Left lung (tissue), 10 donors: ENCODE data around the gene STIM1. TPM values are rescaled to one million over a fixed set of nuclear protein-coding genes. Genes with fewer than 3 reads are reported as not detected.

Experiments
- ATAC-seq: fragments of 200-7000 bp; cut with Tn5 transposase; one replicate; pipeline ENCODE4 v1.9.1; 2020; ENCODE audit warnings: moderate library complexity
- DNase-seq, 4 donors: peaks; one replicate each; pipeline ENCODE4 v3.0.0-alpha.2; 2013 to 2020
- H3K27ac ChIP-seq, 2 donors: fragments of 200-600 bp; sonication (generic) in 1 of 2; one replicate each; pipeline versions ENCODE4 v1.5.0 to v1.8.0; 2020 to 2021
- H3K27me3 ChIP-seq, 2 donors: fragments of 200-600 bp; sonication (generic) in 1 of 2; one replicate each; pipeline versions ENCODE4 v1.5.0 to v1.8.0; 2020 to 2021
- H3K36me3 ChIP-seq, 2 donors: fragments of 200-600 bp; sonication (generic) in 1 of 2; one replicate each; pipeline versions ENCODE4 v1.5.0 to v1.8.0; 2020 to 2021
- H3K4me1 ChIP-seq, 2 donors: fragments of 200-600 bp; one replicate each; pipeline ENCODE4 v1.8.0; 2021
- H3K4me3 ChIP-seq, 2 donors: fragments of 200-600 bp; sonication (generic) in 1 of 2; one replicate each; pipeline versions ENCODE4 v1.5.0 to v1.8.0; 2020 to 2021; ENCODE audit warnings: mild to moderate bottlenecking in 1 of 2
- H3K9me3 ChIP-seq, 2 donors: fragments of 200-600 bp; sonication (generic) in 1 of 2; one replicate each; pipeline versions ENCODE4 v1.5.0 to v1.8.0; 2020 to 2021
- intact Hi-C, 2 donors: fragments of 100-400 bp; cut with DNase I; formaldehyde crosslinking; loops; one replicate each; pipeline versions ENCODE4 v1.11.2 to v1.14.2; 2022
- polyA plus RNA-seq, 6 donors: library from polyadenylated mRNA; unstranded; fragments of 120-200 nt; gene quantifications; one replicate each; pipeline ENCODE4 v1.2.1, GENCODE V29; 2013; ENCODE audit not compliant: insufficient read length in 6 of 6
- total RNA-seq, 2 donors: library from RNA; stranded (reverse); fragmentation: NEBNext Ultra II Directional; extraction: Animal tissue kit (Norgen Biotek cat#: 25700); gene quantifications; one replicate each; pipeline ENCODE4 v1.2.1, GENCODE V29; 2021
- TF ChIP-seq, protein P1 (sequence below), 2 donors: fragments of 200-600 bp; sonication (generic) in 1 of 2; IDR thresholded peaks; one replicate each; pipeline versions ENCODE4 v1.5.0 to v1.8.0; 2021; ENCODE audit warnings: antibody characterized with exemption in 2 of 2
- donor health status: DM: no; HTN: yes; CAD: no.
- donor health status: DM: no; HTN: no; CAD: no.

The STIM1 gene
- total and polyA plus RNA-seq, 8 donors: 38.9 to 56.0 (median 49.8) TPM

GRCh38 chr11:3936517-3936916 is 81.1 kb downstream of the STIM1 start:
- intact Hi-C loops: no loop called here
- Histone ChIP-seq H3K27ac (no peak overlapping the region), H3K4me3 (no peak overlapping the region), H3K36me3 (no peaks in the 10 kb centered on the region), H3K4me1 (peaks cover 0 to 35% of the 10 kb centered on the region in 2 donors), H3K27me3 (no peaks in the 10 kb centered on the region), H3K9me3 (no peaks in the 10 kb centered on the region)
- TF ChIP-seq, protein P1, sequence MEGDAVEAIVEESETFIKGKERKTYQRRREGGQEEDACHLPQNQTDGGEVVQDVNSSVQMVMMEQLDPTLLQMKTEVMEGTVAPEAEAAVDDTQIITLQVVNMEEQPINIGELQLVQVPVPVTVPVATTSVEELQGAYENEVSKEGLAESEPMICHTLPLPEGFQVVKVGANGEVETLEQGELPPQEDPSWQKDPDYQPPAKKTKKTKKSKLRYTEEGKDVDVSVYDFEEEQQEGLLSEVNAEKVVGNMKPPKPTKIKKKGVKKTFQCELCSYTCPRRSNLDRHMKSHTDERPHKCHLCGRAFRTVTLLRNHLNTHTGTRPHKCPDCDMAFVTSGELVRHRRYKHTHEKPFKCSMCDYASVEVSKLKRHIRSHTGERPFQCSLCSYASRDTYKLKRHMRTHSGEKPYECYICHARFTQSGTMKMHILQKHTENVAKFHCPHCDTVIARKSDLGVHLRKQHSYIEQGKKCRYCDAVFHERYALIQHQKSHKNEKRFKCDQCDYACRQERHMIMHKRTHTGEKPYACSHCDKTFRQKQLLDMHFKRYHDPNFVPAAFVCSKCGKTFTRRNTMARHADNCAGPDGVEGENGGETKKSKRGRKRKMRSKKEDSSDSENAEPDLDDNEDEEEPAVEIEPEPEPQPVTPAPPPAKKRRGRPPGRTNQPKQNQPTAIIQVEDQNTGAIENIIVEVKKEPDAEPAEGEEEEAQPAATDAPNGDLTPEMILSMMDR (IDR thresholded peaks at IDR 0.05): no peak
- DNase-seq: no peak
- ATAC-seq: no peak

GRCh38 chr11:3939211-3939610 is 83.7 kb downstream of the STIM1 start:
- TF ChIP-seq, protein P1 (IDR thresholded peaks at IDR 0.05): no peak
- ATAC-seq (peak; percentile 25), DNase-seq (no peak)
- H3K36me3 ChIP-seq: no peaks in the 10 kb centered on the region
- no peak overlapping the region for H3K4me3 ChIP-seq
- H3K27me3 ChIP-seq: no peaks in the 10 kb centered on the region
- H3K4me1 ChIP-seq: peaks cover 16 to 38% of the 10 kb centered on the region in 2 donors
- H3K27ac ChIP-seq: peak overlapping the region in 1 of 2 donors; percentile 39
- no peaks in the 10 kb centered on the region for H3K9me3 ChIP-seq
- intact Hi-C loops: no loop called here

DNA sequence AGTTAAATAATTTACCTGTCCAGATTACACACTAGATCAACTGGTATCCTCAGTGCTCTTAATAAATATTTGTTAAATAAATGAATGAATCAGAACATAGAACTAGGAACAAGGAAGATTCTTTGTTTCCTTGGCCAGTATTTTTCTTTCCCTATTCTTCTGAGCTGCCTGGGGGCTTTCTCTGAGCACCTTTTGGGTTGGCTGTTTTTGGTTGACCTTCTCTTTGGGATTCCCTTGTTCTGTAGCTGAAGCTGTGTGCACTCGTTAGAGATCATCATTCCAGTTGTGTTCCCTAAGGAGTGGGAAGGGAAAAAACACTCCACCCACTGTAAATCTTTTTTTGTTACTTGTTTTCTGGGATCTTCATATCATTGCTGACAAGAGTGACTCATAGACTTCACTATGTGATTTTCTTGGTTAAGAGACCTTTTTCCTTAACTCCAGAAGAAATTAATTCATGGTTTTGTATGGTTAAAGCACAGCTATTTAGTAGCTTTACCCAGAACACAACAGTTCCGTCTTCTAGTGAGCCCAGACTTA is 84.3 kb downstream of the STIM1 start:
- H3K27ac ChIP-seq: peak overlapping the region in 1 of 2 donors; percentile 39
- intact Hi-C loops: no loop called here
- ATAC-seq: peak; percentile 22

GRCh38 chr11:3942160-3942955 is 86.9 kb downstream of the STIM1 start:
- no peaks in the 10 kb centered on the region for H3K27me3 ChIP-seq
- peak; percentile 40 for ATAC-seq
- H3K4me1 ChIP-seq: peaks cover 21 to 55% of the 10 kb centered on the region in 2 donors
- intact Hi-C loops: no loop called here
- H3K9me3 ChIP-seq: no peaks in the 10 kb centered on the region
- TF ChIP-seq, protein P1 (IDR thresholded peaks at IDR 0.05): no peak
- H3K36me3 ChIP-seq: no peaks in the 10 kb centered on the region
- no peak overlapping the region for H3K4me3 ChIP-seq
- DNase-seq: no peak
- H3K27ac ChIP-seq: peak overlapping the region; percentile 4 to 53

More for the DNA sequence above, 84.3 kb downstream of the STIM1 start:
- no peak overlapping the region for H3K4me3 ChIP-seq
- no peaks in the 10 kb centered on the region for H3K36me3 ChIP-seq
- TF ChIP-seq, protein P1 (IDR thresholded peaks at IDR 0.05): no peak
- H3K9me3 ChIP-seq: no peaks in the 10 kb centered on the region
- H3K4me1 ChIP-seq: peaks cover 16 to 41% of the 10 kb centered on the region in 2 donors
- no peaks in the 10 kb centered on the region for H3K27me3 ChIP-seq
- DNase-seq: no peak

DNA sequence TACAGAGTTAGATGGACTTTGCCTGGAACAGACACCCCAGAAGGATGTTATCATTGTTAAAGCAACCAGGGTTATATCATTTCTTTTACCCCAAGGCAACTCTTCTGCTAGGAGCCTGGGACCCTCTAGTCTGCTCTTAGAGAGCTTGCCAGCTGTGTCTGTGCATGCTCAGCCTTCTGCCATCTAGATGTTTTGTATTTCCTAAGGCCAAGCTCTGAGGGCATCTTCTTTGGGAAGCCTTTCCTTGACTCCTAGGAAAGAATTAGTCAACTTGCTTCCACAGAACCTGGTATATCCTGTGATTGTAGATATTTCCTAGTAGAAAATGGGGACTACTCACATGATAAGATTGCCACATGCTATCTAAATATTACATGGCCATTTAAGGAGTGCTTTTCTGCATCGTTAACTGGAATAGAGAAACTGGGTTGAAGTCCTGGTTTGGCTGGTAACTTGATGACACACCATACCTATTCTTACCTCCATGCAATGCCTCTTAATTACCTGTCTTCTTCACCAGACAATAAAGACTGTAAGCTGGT is 87.6 kb downstream of the STIM1 start:
- Histone ChIP-seq H3K9me3 (no peaks in the 10 kb centered on the region), H3K4me3 (no peak overlapping the region), H3K4me1 (peaks cover 21 to 62% of the 10 kb centered on the region in 2 donors), H3K27ac (peak overlapping the region; percentile 4 to 53), H3K36me3 (no peaks in the 10 kb centered on the region), H3K27me3 (no peaks in the 10 kb centered on the region)
- TF ChIP-seq, protein P1 (IDR thresholded peaks at IDR 0.05): no peak
- ATAC-seq: peak; percentile 14
- DNase-seq: no peak
- intact Hi-C loops: no loop called here
